GM18868 (cell line): ENCODE results near the gene MTHFD1L.
A peak's percentile ranks its signal among the peaks of the same experiment; 100 is the strongest.
"Not testable (repeated sequence)": the region's sequence is repeated elsewhere in the genome, so short reads cannot be mapped to it uniquely, and the experiment has no call there.

Experiments used
- ATAC-seq: cut with Tn5 transposase; IDR thresholded peaks from one replicate; pipeline ENCODE4 v1.9.1; 2021; ENCODE audit warnings: mild to moderate bottlenecking, moderate library complexity; ENCODE audit not compliant: unreplicated experiment

MTHFD1L gene

DNA sequence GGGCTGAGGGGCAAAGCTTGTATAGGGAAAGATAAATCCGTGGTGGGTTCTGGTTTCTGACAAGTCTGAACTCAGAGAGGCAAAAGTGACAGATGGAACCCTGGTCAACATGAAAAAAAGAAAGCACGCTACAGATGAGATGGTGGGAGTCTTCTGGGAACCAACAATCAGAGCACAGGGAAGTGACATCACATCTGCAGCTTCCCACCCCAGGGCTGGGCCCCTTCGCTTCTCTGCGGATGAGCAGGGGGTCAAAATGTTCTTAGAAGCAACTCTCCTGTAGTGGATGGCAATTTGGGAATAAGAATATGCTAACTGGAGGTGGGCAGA, 245.0 kb downstream of the MTHFD1L start:
- no peak for ATAC-seq

DNA sequence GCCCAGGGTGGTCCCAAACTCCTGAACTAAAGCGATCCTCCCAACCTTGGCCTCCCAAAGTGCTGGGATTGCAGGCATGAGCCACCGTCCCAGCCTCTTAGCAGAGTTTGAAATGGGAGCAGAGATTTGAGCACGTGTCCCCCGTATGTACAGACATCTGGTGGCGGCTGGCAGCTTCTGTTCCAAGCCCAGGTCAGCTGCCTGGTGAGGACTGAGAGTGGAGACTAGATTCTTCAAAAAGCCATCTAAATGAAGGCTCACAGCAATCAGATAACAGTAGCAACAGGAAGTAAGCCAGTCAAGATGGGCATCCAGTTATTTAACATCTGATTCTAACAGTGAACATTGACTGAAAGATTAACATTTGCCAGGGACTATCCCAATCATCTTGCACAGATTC, 246.2 kb downstream of the MTHFD1L start:
- no peak for ATAC-seq

DNA sequence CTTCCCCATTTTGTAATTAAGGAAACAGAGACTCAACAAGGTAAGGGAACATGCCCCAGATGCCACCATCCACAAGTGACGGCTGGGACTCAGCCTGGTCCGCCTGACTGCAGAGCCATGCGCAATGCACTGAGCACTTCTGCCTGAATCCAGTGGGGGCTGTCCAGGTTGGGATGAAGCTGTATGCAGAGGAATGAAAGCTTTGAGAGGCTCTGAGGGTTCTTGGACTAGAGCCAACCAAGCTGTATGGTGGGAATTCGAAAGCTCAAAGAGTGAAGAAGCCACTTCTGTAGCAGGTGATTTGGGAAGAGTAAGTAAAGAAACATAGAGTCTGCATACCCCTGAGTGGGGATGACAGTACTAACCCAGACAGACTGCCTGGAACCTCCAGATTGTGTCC, 246.6 kb downstream of the MTHFD1L start:
- no peak for ATAC-seq

DNA sequence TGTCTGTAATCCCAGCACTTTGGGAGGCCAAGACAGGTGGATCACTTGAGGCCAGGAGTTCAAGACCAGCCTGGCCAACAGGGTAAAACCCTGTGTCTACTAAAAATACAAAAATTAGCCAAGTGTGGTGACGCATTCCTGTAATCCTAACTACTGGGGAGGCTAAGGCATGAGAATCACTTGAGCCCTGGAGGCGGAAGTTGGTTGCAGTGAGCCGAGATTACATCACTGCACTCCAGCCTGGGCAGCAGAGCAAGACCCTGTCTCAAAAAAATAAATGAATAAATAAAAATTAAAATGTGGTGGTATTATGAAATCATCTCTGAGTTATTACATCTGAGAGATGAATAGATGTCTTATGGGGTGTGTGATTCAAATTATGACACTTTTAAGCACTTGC, 247.4 kb downstream of the MTHFD1L start:
- ATAC-seq, result not testable (repeated sequence)

DNA sequence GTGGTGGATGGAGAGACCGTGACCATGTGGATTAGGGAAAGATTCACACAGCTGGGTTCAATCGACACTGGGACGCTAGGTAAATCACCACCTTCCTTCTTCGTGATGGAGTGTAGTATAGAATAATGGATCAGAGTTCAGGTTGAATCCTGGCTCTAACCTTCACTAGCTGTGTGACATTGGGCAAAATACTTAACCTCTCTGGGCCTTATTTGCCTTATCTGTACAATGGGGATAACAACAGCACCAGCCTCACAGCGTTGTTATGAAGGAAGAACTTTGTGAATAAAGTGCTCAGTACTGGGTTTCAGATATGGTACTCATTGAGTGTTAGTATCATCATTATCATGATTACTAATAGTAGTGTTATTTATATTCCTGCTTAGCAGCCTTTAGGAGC, 248.1 kb downstream of the MTHFD1L start:
- ATAC-seq, result no peak

DNA sequence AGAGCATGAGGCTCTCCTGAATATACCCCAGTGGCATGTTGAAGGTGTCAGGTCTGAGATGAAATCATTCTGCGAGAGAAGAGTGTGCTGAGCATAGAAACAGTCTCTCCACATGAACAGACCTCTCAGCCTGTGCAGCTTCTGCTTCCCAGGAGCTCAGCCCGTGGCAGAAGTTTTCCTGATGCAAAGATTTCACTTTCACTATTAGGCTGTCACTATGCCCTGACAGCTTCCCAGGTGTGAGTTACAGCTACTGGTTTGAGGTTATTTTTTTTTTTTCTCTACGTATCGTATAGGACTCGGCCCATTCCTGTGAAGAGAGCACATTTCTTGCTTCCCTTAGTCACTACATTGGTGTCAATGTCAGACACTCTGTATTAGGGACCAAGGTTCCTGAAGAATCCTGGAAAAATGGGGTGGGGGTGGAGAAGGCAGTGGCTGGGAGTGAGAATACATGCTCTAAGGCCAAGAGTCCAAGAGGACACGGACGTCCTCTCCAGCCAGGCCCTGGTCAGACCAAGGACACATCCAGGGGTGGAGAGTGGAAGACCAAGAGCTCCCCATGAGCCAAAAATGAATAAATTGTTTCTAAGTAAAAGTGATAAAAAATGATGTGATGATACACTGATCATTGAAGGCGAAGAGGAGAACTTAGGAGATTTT, 253.1 kb downstream of the MTHFD1L start:
- no peak for ATAC-seq

DNA sequence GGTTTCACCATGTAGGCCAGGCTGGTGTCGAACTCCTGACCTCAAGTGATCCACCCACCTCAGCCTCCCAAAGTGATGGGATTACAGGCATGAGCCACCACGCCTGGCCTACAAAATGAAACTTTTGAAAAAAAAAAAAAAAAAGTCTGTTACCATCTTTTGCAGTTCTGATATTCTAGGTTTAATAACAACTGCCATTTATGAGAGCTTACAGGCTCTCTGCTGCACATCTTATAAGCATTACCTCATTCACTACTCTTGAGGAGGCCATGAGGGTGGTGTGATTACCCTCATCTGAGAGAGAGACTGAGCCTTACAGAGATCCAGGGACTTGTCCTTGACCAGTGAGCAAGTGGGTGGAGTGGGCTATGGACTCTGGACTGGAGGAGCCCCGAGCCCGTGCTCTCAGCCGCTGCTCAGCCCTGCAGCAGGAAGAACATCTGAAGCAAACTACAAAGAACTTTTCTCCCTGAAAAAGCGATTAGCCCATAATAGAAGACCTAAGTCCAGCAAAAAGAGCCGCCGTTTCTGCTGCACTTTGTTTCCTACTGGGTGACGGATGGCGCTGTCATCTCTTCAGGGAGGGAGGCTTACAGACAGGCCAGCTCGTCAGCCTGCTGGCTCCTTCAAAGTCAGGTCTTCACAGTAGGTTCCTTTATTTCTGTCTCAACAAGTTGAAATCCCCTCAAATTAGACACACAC, 254.5 kb downstream of the MTHFD1L start:
- ATAC-seq, result no peak

DNA sequence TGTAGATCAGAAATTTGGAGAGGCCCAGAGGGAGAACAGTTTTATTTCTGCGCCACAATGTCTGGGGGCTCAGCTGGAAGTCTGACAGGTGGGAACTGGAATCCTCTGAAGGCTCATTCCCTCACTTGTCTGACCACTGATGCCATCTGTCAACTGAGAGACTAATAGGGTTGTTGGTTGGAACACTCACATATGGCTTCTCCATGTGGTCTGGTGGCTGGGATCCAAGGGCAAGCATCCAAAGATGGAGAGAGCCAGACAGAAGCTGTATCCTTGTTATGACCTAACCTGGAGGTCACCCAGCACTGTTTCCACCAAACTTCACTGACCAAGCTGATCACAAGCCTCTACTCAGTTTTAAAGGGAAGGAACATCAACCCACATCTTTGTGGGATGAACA, 256.4 kb downstream of the MTHFD1L start:
- ATAC-seq, result no peak

DNA sequence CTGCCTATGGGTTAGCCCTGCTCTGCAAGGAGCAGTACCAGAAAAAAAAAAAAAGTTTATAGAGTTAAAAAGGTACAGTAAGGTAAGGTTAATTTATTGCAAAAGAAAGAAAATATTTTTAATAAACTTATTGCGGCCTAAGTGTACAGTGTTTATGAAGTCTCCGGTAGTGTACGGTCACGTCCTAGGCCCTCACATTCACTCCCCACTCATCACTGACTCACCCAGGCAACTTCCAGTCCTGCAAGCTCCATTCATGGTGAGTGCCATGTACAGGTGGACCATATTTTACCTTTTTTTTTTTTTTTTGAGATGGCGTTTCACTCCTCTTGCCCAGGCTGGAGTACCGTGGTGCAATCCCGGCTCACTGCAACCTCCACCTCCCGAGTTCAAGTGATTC, 258.1 kb downstream of the MTHFD1L start:
- not testable (repeated sequence) for ATAC-seq

DNA sequence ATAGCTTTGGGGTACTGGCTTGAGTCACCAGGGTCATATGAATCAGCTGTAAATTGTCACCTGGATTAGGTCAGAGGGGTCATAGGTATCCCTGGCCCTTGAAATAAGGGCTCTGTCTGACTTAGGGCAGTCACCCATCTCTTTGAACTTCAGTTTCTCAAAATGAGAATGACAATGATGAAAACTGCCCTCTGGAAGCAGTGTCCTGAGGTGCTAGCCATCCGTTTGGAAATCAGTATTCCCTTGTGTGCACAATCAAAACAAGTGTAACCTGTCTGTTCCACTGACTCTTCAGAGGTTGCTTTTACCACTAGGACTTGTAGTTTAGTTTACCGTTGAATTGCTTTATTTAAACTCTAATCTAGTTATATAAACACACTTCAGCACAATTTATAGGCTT, 259.7 kb downstream of the MTHFD1L start:
- not testable (repeated sequence) for ATAC-seq

DNA sequence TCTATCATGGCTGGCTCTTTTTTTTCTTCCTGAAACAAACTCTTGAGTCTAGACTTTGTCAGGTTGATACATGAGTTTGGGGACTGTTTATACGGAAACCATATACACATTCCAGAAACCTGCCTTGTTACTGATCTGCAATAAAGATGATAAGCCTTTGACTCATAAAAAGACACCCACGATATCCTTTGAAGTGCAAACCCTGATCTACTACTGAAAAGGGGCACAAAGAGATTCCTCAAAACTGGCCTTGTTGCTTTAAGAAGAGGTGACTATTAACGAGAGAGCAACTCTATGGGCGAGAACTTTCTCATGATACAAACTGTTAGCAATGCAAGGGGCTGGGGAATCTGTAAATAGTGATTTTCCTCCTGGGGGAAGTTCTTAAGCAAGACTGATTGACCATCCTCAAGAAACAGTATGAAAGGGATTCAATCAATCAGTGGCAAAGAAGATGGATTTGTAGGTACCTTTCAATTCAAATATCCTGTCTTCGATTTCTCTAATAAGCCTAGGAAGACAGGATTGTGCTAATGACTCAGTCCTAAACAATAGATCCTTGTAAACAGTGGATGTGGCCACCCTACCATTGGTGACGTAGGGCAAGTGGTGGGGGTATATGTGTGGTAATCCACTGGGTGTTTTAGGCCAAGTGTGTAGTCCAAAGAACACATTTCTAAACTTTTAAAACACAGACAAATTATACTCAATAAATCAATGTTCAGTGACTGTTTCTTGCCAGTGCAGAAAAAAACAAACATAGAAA, 260.3 kb downstream of the MTHFD1L start:
- not testable (repeated sequence) for ATAC-seq

DNA sequence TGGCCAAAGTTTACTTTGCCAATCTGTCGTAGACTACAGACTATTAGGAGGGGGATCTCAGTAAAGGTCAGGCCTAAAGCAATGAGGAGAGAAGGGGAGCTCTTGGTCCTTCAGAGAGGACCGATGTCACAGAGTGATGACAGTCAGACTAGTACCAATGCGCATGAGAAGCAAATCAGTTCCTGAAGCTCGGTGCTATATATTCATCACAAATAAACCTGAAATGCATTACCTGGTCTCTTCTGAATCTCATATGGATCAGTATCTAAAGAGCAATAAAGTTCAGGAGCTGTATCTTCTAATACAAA, 260.9 kb downstream of the MTHFD1L start:
- ATAC-seq, result not testable (repeated sequence)

DNA sequence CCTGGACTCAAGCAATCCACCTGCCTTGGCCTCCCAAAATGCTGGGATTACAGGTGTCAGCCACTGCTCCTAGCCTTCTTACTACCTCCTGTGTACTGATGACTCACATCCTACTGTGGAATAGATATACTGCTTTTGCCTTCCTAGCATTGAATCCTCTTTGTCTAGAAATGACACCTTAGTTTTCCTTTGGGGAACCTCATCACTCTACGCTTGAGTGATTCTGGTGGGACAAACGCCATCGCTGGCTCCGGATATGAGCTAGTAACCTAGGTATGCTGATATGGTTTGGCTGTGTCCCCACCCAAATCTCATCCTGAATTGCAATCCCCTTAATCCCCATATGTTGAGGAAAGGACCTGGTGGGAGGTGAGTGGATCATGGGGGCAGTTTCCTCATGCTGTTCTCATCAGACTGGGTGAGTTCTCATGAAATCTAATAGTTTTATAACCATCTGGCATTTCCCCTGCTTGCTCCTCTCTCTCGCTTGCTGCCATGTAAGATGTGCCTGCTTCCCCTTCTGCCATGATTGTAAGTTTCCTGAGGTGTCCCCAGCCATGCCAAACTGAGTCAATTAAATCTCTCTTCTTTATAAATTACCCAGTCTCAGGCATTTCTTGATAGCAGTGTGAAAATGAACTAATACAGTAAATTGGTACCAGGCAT, 261.8 kb downstream of the MTHFD1L start:
- ATAC-seq, result not testable (repeated sequence)

DNA sequence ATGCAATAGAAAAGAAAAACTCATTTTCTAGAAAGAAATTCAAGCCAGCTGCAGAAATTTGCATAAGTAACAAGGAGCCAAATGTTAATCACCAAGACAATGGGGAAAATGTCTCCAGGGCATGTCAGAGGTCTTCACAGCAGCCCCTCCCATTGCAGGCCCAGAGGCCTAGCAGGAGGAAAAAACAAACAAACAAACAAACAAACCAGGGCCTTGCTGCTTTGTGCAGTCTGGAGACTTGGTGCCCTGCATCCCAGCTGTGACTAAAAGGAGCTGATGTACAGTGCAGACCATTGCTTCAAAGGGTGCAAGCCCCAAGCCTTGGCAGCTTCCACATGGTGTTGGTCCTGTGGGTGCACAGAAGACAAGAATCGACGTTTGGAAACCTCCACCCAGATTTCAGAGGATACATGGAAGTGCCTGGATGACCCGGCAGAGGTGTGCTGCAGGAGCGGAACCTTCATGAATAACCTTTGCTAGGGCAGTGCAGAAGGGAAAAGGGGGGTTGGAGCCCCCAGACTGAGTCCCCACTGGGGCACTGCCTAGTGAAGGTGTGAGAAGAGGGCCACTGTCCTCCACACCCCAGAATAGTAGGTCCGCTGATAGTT, 263.4 kb downstream of the MTHFD1L start:
- ATAC-seq, result no peak

DNA sequence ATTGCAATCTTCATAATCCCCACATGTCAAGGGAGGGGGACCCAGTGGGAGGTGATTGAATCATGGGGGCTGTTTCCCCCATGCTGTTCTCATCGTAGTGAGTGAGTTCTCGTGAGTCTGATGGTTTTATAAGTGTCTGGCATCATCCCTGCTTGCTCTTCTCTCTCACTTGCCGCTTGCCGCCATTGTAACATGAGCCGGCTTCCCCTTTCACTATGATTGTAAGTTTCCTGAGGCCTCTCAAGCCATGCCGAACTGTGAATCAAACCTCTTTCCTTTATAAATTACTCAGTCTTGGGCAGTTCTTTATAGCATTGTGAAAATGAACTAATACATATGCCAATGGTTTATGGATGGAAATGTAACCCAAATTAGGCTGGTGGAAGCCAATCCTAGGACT, 264.8 kb downstream of the MTHFD1L start:
- ATAC-seq, result peak; percentile 78

DNA sequence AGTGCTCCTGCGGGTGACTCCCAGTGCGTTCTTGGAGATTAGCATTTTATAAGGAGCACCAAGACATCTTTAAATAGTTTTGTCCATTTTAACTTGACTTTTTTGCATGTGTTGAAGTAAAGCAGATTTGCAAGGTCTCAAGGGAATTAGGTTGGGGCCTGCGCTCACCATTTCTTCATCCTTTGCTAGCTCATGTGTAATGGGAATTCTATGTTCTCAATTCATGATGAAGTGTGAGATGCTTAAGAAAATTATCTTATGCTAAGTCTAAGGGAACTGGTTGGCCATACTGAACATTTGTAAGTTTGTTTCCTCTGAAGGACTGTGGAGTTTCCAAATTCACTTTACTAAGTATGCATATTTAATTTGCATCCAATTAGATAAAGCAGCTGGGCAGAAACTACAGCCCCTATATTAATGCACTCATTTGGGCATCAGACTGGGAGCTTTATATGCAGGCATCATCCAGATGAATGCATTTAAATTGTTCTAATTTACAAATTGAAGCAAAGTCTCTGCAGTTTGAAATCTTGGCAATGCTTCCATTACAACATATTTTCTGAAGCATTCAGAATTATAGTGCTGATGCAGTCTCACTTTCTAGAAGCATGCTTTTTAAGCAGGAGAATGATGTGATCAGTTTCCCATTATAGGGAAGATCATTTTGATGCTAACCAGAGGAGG, 266.0 kb downstream of the MTHFD1L start:
- no peak for ATAC-seq

DNA sequence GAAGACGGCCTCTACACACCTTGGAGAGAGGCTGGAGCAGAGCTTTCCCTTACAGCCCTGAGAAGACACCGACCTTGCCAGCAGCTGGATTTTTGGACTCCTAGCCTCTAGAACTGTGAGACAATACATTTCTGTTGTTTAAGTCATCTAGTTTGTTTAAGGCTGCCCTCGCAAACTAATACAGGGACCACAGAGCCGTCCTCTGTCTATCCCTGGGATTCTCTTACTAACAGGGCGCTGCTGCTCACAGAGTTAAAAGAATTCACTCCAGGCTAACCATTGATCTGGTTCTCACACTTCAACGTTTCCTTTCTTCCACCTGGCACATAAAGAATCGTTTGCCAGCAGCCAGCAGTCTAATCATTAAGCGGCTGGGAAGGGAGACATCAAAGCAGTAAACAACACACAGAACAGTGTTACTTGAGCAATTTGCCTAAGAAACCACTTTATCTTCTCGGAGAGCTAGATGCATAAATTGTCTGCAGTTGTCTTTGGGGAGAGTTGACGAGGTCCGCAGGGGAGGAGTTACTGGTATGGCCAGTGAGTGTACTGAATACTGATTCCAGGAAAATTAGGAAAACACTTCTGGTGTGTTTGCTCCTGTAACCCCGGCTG, 270.7 kb downstream of the MTHFD1L start:
- ATAC-seq, result no peak

DNA sequence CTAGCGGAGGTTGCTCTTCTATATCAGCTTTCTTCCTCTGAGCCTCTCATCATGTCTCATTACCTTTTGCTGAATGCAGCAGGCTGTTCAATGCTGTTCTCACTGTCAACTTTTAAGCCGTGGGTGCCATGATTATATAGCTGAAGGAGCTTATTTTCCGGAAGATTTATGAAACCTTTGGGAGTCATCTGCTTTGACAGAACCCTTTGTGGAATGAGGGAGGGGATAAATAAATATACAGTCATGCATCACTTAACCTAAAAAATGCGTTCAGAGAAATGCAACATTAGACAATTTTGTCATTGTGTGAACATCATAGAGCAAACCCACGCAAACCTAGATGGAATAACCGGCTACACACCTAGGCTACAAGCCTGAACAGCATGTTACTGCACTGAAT, 272.0 kb downstream of the MTHFD1L start:
- no peak for ATAC-seq

DNA sequence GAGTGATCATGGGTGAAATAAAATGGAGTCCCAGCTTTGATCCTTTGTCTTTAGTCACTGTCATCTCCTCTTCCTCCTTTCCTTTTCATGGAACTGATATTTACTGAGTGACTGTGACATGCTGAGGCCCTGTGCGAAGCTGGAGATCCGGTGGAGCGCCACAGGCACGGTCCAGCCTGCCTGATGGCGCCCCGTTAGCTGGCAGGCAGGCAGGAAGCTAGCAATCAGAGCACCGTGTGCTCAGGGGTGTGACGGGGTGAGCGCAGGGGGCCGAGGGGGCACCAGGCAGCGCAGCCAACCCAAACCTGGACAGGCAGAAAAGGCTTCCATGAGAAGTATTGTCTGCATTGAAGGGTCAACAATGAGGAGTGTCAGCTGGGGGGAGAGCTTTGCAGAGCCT, 274.0 kb downstream of the MTHFD1L start:
- no peak for ATAC-seq

DNA sequence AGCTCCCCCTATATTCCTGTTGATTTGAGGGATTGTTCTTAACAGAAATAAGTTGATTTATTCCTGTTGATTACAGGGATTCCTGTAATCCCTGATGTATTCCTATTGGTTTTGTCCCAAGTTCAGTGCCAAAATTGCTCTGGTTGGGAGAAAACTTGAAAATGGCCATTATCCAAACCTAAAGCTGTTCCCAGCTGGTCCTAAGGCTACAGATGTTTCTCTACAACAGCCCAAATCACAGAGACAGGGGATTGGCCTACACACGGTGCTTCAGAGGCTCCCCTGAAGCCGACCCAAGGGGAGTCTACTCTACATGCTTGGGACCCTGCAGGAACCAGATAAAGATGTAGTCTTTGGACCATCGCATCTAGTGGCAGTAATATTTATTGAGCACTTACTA, 275.3 kb downstream of the MTHFD1L start:
- ATAC-seq, result no peak
